MM.1S (cell line): ENCODE measurements around the gene GSS.
A peak's percentile ranks its signal among the peaks of the same experiment; 100 is the strongest.

Source experiments
- DNase-seq: peaks from one replicate; pipeline ENCODE4 v3.0.0-alpha.2; 2015
- H2AFZ ChIP-seq: fragments of 300-600 bp; sonication (generic); 2 replicates; pipeline ENCODE4 v1.6.0; 2016; ENCODE audit warnings: antibody characterized with exemption, low read length
- H3F3A ChIP-seq: fragments of 300-600 bp; sonication (generic); 2 replicates; pipeline ENCODE4 v1.6.1; 2016; ENCODE audit warnings: mild to moderate bottlenecking, antibody characterized with exemption, low read length, moderate library complexity, mixed read lengths; ENCODE audit not compliant: insufficient read depth
- H3K27ac ChIP-seq: fragments of 300-600 bp; sonication (generic); 2 replicates; pipeline ENCODE4 v1.5.1; 2016; ENCODE audit warnings: mild to moderate bottlenecking, low read length
- H3K27me3 ChIP-seq: fragments of 300-600 bp; sonication (generic); replicated peaks from 2 replicates; pipeline ENCODE4 v1.6.0; 2016; ENCODE audit warnings: low read length; ENCODE audit not compliant: insufficient read depth
- H3K36me3 ChIP-seq: fragments of 300-600 bp; sonication (generic); replicated peaks from 2 replicates; pipeline ENCODE4 v1.6.1; 2016; ENCODE audit warnings: mild to moderate bottlenecking, low read length, mixed read lengths; ENCODE audit not compliant: insufficient read depth
- H3K4me1 ChIP-seq: fragments of 300-600 bp; sonication (generic); 2 replicates; pipeline ENCODE4 v1.6.1; 2016; ENCODE audit warnings: low read length, mixed read lengths
- H3K4me2 ChIP-seq: fragments of 300-600 bp; sonication (generic); 2 replicates; pipeline ENCODE4 v1.6.0; 2016; ENCODE audit warnings: low read depth, low read length
- H3K4me3 ChIP-seq: fragments of 300-600 bp; sonication (generic); 2 replicates; pipeline ENCODE4 v1.5.1; 2016; ENCODE audit warnings: low read length, mixed read lengths
- H3K79me2 ChIP-seq: fragments of 300-600 bp; sonication (generic); 2 replicates; pipeline ENCODE4 v1.6.1; 2016; ENCODE audit warnings: mixed run types, low read length, mixed read lengths
- H3K9ac ChIP-seq: fragments of 300-600 bp; sonication (generic); 2 replicates; pipeline ENCODE4 v1.6.1; 2016; ENCODE audit warnings: low read length, mixed read lengths
- H3K9me2 ChIP-seq: fragments of 300-600 bp; sonication (generic); replicated peaks from 2 replicates; pipeline ENCODE4 v1.6.1; 2016; ENCODE audit warnings: mild to moderate bottlenecking, low read length, mixed read lengths; ENCODE audit not compliant: insufficient read depth
- H3K9me3 ChIP-seq: fragments of 300-600 bp; sonication (generic); replicated peaks from 2 replicates; pipeline ENCODE4 v1.6.1; 2016; ENCODE audit warnings: mild to moderate bottlenecking, low read length, mixed read lengths; ENCODE audit not compliant: insufficient read depth
- H4K20me1 ChIP-seq: fragments of 300-600 bp; sonication (generic); 2 replicates; pipeline ENCODE4 v1.6.1; 2016; ENCODE audit warnings: mild to moderate bottlenecking, low read length, moderate library complexity, mixed read lengths; ENCODE audit not compliant: insufficient read depth
- CTCF ChIP-seq: fragments of 300-600 bp; sonication (generic); IDR thresholded peaks from 2 replicates; pipeline ENCODE4 v1.5.1; 2016; ENCODE audit warnings: antibody characterized with exemption, low read length, mixed read lengths
- EZH2 ChIP-seq: fragments of 300-600 bp; sonication (generic); optimal IDR thresholded peaks from 2 replicates; pipeline ENCODE3; 2017; ENCODE audit warnings: low read depth, mild to moderate bottlenecking, antibody characterized with exemption, low read length, mixed read lengths
- EZH2phosphoT487 ChIP-seq: fragments of 300-600 bp; sonication (generic); IDR thresholded peaks from 2 replicates; pipeline ENCODE4 v1.6.1; 2018; ENCODE audit warnings: antibody characterized with exemption, low read length

The GSS gene

GRCh38 chr20:34951252-34951651 lies 4.4 kb downstream of the GSS start:
- TF ChIP-seq EZH2 (no peak), CTCF (no peak), EZH2phosphoT487 (no peak)
- Histone ChIP-seq H3K4me2 (peak overlapping the region; percentile 13; the same call in 1 of the 2 replicates), H3K27ac (peak overlapping the region; percentile 25; the same call in 1 of the 2 replicates), H3K27me3 (no peaks in the 10 kb centered on the region), H3K4me1 (peaks cover 8% of the 10 kb centered on the region), H2AFZ (no peak overlapping the region), H3K4me3 (no peak overlapping the region), H3K79me2 (no peaks in the 10 kb centered on the region), H4K20me1 (no peaks in the 10 kb centered on the region), H3K9me2 (no peaks in the 10 kb centered on the region), H3K36me3 (no peaks in the 10 kb centered on the region), H3K9me3 (no peaks in the 10 kb centered on the region), H3K9ac (no peak overlapping the region), H3F3A (no peaks in the 10 kb centered on the region; the same call in 1 of the 2 replicates)
- DNase-seq: no peak

- Histone ChIP-seq H3K4me3 (no peak overlapping the region), H3K27ac (no peak overlapping the region), H3K79me2 (no peaks in the 10 kb centered on the region), H3K9ac (no peak overlapping the region), H3K36me3 (no peaks in the 10 kb centered on the region), H3K27me3 (no peaks in the 10 kb centered on the region), H3K4me1 (no peaks in the 10 kb centered on the region), H2AFZ (no peak overlapping the region), H4K20me1 (no peaks in the 10 kb centered on the region), H3K9me2 (no peaks in the 10 kb centered on the region), H3K4me2 (no peak overlapping the region), H3F3A (no peaks in the 10 kb centered on the region; the same call in 1 of the 2 replicates), H3K9me3 (no peaks in the 10 kb centered on the region)
- TF ChIP-seq EZH2phosphoT487: no peak
- no peak for TF ChIP-seq CTCF
- no peak for TF ChIP-seq EZH2
- DNase-seq: no peak
Observed at GRCh38 chr20:34949120-34949519, 6.5 kb downstream of the GSS start.

- Histone ChIP-seq H3K4me2 (no peak overlapping the region), H3K9me3 (no peaks in the 10 kb centered on the region), H3K27me3 (no peaks in the 10 kb centered on the region), H3K36me3 (no peaks in the 10 kb centered on the region), H3K9me2 (no peaks in the 10 kb centered on the region), H3F3A (no peaks in the 10 kb centered on the region; the same call in 1 of the 2 replicates), H4K20me1 (no peaks in the 10 kb centered on the region), H3K4me1 (no peaks in the 10 kb centered on the region), H3K79me2 (no peaks in the 10 kb centered on the region), H3K9ac (no peak overlapping the region), H3K4me3 (no peak overlapping the region), H2AFZ (no peak overlapping the region), H3K27ac (no peak overlapping the region)
- no peak for DNase-seq
- no peak for TF ChIP-seq EZH2phosphoT487
- no peak for TF ChIP-seq EZH2
- no peak for TF ChIP-seq CTCF
Observed at GRCh38 chr20:34948030-34948429, 7.6 kb downstream of the GSS start.
